CD4-positive, alpha-beta T cell treated with Interleukin-1 beta for 1 hour (primary cell): ENCODE results near the gene RBBP8NL.
"Not testable (repeated sequence)": the region's sequence is repeated elsewhere in the genome, so short reads cannot be mapped to it uniquely, and the experiment has no call there.

Experiments
- DNase-seq, 2 donors: peaks; one replicate each; pipeline ENCODE4 v3.0.0-alpha.2; 2020 to 2022

The RBBP8NL gene

DNA sequence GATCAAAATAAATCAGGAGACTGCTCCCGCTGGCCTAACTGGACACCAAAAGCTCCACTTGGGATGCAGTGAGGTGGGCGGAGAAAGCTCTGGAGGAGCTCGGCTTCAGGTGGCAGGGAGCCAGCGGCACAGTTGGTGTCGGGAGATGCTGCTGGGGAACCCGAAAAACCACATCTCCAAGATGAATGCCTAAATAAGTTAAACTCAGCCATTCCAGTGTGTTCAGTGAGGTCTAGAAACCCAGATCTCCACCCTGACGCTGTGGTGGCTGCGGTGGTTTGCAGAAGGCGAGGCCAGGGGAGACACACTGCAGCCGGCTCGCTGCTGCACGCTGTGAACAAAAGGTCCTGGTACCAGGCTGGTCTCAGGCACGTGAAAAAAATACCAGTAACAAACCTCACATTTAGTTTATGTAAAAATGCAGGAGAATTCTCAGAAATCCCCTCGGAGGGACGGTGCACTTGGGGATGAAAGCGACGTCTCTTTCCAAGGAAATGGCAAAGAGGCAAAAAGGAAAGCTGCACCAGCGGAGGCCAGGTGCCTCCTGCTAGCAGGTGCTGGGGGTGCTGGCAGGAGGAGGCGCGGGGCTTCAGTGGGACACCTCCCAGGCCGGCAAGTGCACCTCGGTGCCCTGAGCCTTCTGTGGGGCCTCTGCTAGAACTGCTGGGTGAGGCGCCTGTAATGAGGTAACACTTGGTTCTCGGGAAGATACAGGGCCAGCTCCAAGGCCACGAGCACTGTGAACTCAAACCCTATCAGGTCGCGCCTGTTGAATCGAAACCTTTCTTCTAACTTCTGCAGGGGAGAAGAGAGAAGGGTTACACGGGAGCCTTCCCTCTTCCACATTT, 36.8 kb downstream of the RBBP8NL start:
- DNase-seq, result no peak

- no peak for DNase-seq
Measured at GRCh38 chr20:62389601-62390087, 37.7 kb downstream of the RBBP8NL start.

GRCh38 chr20:62388839-62389600, 38.3 kb downstream of the RBBP8NL start:
- no peak for DNase-seq

DNA sequence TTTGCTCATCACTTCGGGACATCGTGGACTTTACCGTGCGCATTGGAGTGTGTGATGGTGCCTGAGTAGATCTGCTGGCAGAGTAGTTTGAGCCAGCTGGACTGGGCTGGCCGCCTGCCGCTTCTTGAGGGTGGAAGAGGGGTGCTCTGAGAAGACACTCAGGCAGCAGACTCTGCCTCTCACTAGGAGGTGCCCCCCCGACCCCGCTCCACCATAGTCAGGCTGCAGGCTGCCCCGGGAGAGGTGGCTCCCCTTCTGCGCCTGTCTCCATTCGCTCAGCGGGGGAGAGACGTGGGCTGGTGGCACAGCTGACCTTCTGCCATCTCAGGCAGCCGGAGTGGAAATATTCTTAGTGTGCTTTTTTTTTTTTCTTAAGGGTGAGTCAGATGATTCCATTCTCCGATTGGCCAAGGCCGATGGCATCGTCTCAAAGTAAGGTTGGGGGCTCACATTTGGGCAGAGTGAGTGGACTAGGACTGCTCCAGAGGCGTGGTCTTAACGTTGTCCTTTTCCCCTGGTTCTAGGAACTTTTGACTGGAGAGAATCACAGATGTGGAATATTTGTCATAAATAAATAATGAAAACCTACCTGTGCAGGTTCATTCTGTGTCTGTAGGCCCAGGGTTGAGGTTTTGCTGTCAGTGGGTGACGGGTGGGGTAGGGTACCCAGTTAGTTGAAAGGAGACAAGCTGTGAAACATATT, 39.3 kb downstream of the RBBP8NL start:
- DNase-seq, result no peak

DNA sequence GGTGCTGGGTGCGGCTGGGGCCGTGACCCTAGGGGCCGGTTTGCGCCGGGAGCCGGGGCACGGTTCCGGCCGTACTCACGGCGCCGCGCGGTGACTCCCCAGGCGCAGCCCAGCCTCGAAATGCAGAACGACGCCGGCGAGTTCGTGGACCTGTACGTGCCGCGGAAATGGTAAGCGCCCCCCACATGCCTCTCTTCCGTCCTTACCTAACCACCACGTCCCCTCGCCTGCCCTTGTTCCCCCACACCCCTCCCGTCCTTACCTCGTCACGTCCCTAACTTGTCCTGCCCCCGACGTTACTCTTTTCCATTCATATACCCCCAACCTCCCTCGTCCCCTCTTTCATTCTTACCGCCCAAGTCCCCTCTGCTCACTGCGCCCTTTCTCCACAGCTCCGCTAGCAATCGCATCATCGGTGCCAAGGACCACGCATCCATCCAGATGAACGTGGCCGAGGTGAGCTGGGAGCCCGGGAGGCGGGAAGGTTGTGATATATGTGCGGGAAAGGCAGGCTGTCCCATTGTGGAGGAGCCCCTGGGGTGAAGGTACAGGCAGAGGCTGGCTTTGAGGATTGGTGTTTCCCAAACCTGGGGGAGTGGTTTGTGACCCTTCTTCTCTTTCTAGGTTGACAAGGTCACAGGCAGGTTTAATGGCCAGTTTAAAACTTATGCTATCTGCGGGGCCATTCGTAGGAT, 40.0 kb downstream of the RBBP8NL start:
- no peak for DNase-seq

GRCh38 chr20:62386383-62387218, 40.7 kb downstream of the RBBP8NL start, which contains the start of gene RPS21:
Gene RPS21, plus strand, starts transcription at chr20:62387103. Its CDS starts 236 bp downstream, at chr20:62387339.
- DNase-seq, result peak; percentile 93 to 95

- peak; percentile 81 to 84 for DNase-seq
Measured at GRCh38 chr20:62382306-62383198, 44.8 kb downstream of the RBBP8NL start.

GRCh38 chr20:62381842-62382241, 45.5 kb downstream of the RBBP8NL start:
- DNase-seq, result no peak

GRCh38 chr20:62381202-62381797, 46.0 kb downstream of the RBBP8NL start:
- DNase-seq, result no peak

- DNase-seq, result no peak
Measured at GRCh38 chr20:62378215-62378614, 49.1 kb downstream of the RBBP8NL start.

GRCh38 chr20:62377615-62378178, 49.6 kb downstream of the RBBP8NL start:
- DNase-seq, result no peak

DNA sequence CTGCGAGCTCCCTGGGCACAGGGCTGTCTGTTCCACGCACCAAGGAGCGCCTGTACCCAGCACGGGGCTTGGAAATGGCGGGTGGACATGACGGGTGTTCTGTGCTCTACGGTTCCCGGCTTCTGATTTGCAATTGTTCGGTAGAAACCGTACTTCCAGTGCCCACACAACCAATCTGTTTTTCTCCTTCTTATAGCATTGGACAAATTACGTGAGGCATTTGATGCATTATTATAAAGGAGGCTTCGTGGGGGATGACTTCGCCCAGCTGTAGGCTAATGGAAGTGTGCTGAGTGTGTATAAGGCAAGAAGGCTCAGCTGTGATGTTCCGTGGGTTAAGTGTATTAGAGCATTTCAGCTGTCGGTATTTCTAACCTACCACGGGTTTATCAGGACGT, 50.3 kb downstream of the RBBP8NL start:
- no peak for DNase-seq

DNA sequence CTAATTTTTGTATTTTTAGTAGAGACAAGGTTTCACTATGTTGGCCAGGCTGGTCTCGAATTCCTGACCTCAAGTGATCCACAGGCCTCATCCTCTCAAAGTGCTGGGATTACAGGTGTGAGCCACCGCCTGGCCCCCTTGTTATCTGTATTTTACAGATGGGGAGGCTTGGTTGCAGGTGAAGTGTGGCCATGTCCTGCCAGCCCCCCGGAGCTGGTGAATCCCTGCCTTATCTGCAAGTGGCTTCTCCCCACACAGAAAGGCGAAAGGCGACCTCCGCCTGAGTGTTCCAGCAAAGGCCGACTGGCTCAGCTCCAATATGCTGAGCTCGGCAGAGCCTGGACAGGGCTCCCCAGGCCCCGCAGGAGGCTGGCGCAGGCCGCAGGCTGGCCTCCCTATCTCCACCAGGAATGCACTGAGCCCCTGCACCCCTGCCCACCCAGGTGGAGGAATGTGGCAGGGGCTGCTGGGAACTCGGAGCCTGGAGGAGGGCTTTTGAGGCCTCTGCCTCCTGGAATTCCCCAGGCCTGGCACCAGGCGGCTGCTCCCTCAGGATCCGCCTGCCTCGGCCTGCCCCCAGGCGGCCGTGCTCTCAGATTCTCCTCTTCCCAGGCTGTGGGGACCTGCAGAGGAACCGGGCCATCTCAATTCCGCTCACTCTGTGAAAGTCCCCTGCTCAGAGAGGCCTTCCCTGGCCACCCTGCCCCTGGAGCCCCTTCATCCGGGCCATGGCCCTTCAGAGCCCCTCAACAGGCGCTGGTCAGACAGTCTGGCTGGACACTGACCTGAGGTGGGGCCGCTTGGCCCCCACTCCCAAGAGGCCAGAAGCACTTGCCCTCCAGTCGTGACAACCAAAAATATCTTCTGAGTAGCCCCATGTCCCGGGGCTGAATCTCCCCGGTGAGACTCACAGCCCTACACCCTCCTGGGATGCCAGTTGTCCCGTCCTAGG, 51.0 kb downstream of the RBBP8NL start:
- no peak for DNase-seq

- no peak for DNase-seq
Measured at GRCh38 chr20:62374331-62375152, 52.8 kb downstream of the RBBP8NL start.

- DNase-seq, result not testable (repeated sequence)
Measured at GRCh38 chr20:62373631-62374179, 53.6 kb downstream of the RBBP8NL start.

- no peak for DNase-seq
Measured at GRCh38 chr20:62372042-62372993, 55.0 kb downstream of the RBBP8NL start.
